Measurements from ENCODE around the gene OR8G5.

The OR8G5 gene

DNA sequence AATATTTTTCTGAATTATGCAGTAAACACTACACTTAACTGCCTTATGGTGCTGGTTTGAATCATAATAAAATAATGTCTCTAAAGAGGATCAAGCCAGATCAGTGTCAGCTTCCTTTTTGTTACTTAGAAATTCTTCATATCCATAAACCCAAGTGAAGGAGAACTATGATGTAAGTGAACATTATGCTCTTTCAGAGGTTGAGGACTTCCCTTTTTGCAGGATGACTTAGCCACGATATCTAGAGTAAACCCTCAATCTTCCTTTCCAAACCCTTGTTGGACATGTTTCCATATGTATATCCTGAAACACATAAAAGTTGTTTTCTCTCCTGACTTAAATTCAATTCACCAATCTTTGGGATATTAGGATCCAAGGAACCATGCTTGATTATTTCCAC is 38.5 kb downstream of the OR8G5 start:
- DNase-seq, result no peak

DNA sequence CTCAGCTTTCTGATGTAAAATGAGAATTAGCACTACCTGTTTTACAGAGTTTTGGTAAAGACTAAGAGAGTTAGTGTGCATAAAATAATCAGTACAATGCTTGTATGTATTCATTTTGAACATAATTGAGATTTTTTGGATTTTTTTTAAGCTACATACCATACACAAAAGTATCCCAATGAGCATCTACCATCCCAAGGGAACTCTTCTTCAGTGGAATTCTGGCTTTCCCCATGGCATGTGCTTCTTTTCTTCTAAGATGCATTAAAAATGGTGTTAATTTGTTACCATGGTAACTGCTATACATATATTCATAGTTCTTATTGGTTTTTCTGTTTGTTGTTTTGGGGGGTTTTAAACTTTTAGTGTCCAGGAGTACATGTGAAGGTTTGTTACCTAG is 39.8 kb downstream of the OR8G5 start:
- no peak for DNase-seq

DNA sequence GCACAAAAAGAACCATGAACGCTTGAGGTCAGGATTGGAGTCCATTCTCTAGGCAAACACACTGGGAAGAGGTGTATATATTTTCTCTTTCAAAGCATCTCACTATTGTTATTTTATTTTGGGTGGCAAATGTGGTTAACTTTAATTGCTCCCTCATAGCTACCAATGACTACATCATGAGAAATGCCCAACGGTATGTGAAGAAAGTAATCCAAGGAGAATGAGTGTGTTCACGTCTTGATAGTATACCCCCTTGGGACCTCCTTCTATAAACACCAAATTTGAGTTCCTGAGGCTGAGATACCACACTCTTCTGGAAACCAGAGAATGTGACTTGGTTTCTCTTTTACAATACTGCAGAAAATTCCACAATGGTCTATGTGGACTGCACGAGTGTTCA is 41.7 kb downstream of the OR8G5 start:
- DNase-seq, result peak; percentile 68

DNA sequence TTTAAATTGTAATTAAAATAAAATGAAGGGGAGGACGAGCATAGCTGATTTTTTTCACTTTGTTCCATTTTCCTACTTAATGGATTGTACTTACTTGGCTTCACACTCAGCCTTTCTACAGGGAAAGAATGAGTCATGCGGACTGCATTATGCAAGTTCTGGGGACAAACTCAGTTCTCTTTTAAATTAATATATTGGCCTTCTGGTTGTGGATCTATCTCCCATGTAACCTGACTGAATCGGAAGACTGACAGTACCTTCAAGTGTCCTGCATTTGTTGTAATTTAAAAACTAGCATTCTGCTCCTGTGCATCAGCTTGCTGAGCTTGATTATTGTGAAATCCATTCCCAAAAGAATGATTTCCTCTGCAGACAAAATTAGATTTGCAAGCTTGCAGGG is 45.4 kb downstream of the OR8G5 start:
- peak; percentile 76 for DNase-seq

DNA sequence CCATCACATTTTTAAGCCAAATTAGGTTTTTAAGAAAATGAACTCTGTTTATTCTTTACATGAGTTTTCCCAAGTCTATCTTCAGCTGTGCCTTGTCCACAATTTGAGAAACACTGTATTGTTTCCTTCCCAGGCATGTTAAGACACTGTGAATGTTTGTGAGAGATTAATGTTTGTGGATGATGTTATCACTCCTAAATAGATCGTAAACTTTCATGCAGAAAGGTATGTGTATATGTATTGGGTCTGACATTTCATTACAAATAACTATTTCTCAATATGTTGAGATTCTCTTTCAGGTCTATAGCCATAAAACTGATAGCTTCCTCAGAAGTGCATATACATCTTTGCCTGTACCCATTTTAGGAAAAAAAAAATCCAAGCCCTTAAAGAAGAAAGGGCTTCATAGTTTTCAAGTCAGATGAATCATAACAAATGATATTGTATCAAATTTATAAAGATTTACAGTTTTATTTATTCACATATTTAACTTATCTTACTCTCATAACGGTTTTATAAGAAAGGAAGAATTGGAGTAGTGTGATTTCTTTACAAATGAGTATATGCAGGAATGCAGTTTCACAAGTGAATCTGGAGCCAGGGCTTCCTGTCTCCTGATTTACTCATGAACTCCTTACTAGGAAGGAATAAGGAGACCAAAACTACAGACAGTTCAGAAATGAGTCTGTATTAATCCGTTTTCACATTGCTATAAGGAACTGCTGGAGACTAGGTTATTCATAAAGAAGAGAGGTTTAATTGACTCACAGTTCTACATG is 46.4 kb downstream of the OR8G5 start:
- DNase-seq, result peak; percentile 29

DNA sequence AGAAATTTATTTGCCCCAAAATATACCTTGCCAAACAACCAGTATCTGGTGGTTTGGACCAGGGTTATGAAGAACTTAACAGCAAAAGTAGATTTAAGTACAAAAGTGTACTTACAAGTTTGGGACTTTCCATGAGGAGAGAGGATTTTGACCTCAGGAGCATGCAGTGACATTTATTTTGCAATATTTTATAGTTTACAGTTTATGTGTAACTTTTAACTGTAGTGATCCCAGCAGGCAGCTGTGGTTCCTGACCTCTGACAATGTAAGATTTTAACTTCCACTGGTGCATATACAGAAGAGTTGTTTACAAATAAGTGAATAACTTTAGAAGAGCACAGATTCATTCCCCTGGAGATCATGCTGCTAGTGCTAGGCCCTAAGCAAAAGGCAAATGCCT is 50.9 kb downstream of the OR8G5 start:
- peak; percentile 14 for DNase-seq

DNA sequence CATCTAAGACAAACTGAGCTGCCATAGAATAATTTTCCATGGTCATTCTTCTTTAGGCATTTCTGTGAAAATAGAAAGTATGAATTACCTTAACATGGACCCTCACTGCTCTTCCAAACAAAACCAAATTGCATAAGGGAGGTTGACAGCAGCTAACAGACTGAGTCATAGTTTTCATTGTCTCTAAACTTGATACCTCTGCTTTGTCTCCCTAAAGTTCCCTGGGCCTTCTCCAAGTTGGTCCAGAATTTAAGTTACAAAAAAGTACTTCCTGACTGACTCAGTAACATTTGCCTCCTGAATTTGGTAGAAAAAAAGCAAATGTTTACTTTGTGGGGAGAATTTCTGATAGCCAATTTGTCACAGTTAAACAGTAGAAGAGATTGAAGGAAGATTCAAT is 54.5 kb downstream of the OR8G5 start:
- DNase-seq, result peak; percentile 33

DNA sequence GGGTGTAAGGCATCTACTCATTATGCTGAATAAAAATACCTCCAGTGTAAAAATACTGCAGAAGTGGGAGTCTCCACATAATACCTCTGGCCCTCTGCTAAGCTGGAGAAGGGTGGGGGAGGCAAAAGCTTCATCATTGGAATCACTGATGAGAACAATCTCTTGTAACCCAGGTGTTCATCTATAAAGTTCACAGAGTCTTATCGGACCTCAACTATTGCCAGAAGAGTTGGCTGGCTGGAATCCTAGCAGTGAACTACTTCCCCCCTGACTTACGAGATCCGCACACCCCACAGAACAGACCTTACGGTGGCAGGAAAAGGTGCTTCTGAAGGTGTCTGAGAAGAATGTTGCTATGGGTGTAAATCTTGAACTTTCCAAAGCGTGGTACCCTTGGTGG is 55.1 kb downstream of the OR8G5 start:
- no peak for DNase-seq

DNA sequence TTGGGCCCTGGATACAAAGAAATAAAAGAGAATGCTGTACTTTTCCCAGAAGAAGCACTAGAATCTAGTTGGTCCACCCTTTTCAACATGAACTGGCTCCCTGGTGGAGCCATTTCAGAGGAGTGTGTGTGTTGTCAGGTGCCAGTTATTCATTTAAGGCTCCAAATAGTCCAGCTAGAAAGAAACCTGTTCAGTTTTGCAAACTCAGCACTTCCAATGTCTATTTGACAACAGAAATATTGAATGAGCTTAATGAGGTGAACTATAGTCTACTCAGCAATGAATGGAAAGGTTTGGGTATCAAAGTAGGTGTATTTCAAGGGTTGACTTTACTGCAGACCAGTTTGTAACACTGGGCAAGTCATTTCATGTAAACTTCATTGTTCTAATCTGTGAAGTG is 55.5 kb downstream of the OR8G5 start:
- DNase-seq, result no peak

DNA sequence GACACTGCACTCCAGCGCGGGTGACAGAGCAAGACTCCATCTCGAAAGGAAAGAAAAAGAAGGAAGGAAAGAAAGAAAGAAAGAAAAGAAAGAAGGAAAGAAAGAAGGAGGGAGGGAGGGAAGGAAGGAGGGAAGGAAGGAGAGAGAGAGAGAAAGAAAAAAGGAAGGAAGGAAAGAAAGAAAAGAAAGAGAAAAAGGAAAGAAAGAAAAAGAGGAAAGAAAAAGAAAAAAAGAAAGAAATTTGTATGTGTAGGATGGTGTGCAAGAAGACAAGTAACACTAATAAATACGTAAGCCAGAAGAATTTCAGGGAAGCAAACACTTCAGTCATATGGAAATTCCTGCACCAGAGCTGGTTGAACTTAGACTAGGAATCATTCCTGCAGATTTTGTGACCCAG is 57.0 kb downstream of the OR8G5 start:
- no peak for DNase-seq

DNA sequence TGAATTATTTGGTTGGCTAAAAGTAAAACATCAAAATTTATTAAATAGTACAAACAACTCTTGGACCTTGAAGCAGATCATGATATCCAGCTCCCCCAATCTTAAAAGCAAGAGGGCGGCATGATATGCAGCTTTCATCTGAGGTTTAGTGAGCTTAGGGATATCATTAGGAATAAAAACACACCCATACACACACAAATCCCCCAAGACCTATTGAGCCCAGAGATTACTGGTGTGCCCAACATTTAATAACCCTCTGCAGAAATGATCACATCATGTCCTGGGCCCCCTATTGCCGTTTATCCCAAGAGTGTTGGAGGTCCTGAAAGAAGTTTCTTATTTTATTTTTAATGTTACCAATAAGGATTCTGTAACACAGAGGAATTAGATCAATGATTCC is 57.7 kb downstream of the OR8G5 start, which contains the start of gene OR8D1:
Gene OR8D1 (minus strand): TSS at position 101 of the 400 bp plus-strand sequence. CDS start 3,183 bp downstream, outside the sequence.
- DNase-seq, result no peak

DNA sequence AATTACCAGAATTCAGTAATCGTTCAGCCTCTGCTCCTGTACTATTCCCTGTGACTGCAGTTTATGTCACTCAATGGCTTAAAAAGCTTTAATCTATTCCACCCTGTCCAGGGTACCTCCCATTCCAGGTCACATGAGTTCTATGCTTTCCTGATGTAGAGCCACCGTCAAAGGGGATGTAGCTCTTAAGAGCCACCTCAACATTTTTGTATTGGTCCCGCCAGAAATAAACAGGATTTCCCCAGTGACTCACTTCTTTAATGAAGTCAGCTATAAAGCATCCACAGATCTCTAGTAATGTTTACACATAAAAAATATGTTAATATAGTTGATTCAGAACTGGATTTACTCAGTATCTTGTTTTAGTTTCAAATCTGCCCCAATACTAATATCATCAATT is 58.9 kb downstream of the OR8G5 start:
- peak; percentile 81 for DNase-seq

Data from HCEC 1CT (cell line).